ENCODE results near the gene RPS6KA1. TPM values are rescaled to one million over a fixed set of nuclear protein-coding genes. Genes with fewer than 3 reads are reported as not detected.

The RPS6KA1 gene
- total RNA-seq, 6 donors from 2014 or later: 91.1 to 161 (median 120) TPM

GRCh38 chr1:26530895-26531598 lies 1.5 kb downstream of the RPS6KA1 start:
- H3K9me3 ChIP-seq: no peaks in the 10 kb centered on the region
- H3K36me3 ChIP-seq: no peaks in the 10 kb centered on the region
- peak in 1 of 2 donors; percentile 95 for DNase-seq
- peak in 1 of 4 donors; percentile 50 for TF ChIP-seq POLR2A (IDR thresholded peaks at IDR 0.05)
- peak in 5 of 6 experiments; percentile 41 to 64 (median 48) for TF ChIP-seq CTCF (IDR thresholded peaks at IDR 0.05)
- peak in 1 of 2 donors; percentile 8 for TF ChIP-seq POLR2AphosphoS5 (IDR thresholded peaks at IDR 0.05)
- TF ChIP-seq EP300 (IDR thresholded peaks at IDR 0.05): no peak
- H3K27me3 ChIP-seq: no peaks in the 10 kb centered on the region
- H3K4me1 ChIP-seq: peaks cover 37 to 71% (median 54%) of the 10 kb centered on the region in 4 donors
- ATAC-seq (ENCODE audit: low FRiP score in 2 of 2): peak; percentile 73 to 96
- peak overlapping the region; percentile 46 to 97 (median 90) for H3K4me3 ChIP-seq
- peak overlapping the region; percentile 88 to 97 (median 90) for H3K27ac ChIP-seq
- WGBS, 2 donors: 14 to 44% methylated on average over 5 to 9 of the region's 9 CpGs

GRCh38 chr1:26531651-26532131 lies 2.1 kb downstream of the RPS6KA1 start:
- H3K9me3 ChIP-seq: no peaks in the 10 kb centered on the region
- DNase-seq (peak in 1 of 2 donors; percentile 74), ATAC-seq (ENCODE audit: low FRiP score in 2 of 2) (peak in 1 of 2 donors; percentile 56)
- peaks cover 37 to 71% (median 54%) of the 10 kb centered on the region in 4 donors for H3K4me1 ChIP-seq
- peak overlapping the region; percentile 11 to 97 (median 90) for H3K4me3 ChIP-seq
- TF ChIP-seq POLR2AphosphoS5 (IDR thresholded peaks at IDR 0.05) (no peak), POLR2A (IDR thresholded peaks at IDR 0.05) (no peak), CTCF (IDR thresholded peaks at IDR 0.05) (no peak), EP300 (IDR thresholded peaks at IDR 0.05) (no peak)
- WGBS, 2 donors: 48 to 57% methylated on average over 4 to 12 of the region's 12 CpGs
- H3K36me3 ChIP-seq: peaks cover 0 to 2% (median 0%) of the 10 kb centered on the region in 4 donors
- H3K27ac ChIP-seq: peak overlapping the region; percentile 88 to 97 (median 90)
- no peaks in the 10 kb centered on the region for H3K27me3 ChIP-seq

GRCh38 chr1:26533951-26534509 lies 4.5 kb downstream of the RPS6KA1 start:
- Histone ChIP-seq H3K9me3 (no peaks in the 10 kb centered on the region), H3K4me3 (no peak overlapping the region), H3K27ac (peak overlapping the region in 2 of 4 donors; percentile 0 to 13), H3K27me3 (no peaks in the 10 kb centered on the region), H3K36me3 (peaks cover 0 to 20% (median 7%) of the 10 kb centered on the region in 4 donors), H3K4me1 (peaks cover 37 to 76% (median 56%) of the 10 kb centered on the region in 4 donors)
- 66 to 69% methylated on average over 5 of the region's 5 CpGs for WGBS, 2 donors
- DNase-seq (no peak), ATAC-seq (ENCODE audit: low FRiP score in 2 of 2) (no peak)
- TF ChIP-seq EP300 (IDR thresholded peaks at IDR 0.05) (no peak), POLR2A (IDR thresholded peaks at IDR 0.05) (no peak), CTCF (IDR thresholded peaks at IDR 0.05) (no peak), POLR2AphosphoS5 (IDR thresholded peaks at IDR 0.05) (no peak)

GRCh38 chr1:26535201-26535600 lies 5.6 kb downstream of the RPS6KA1 start:
- H3K4me1 ChIP-seq: peaks cover 45 to 80% (median 64%) of the 10 kb centered on the region in 4 donors
- TF ChIP-seq CTCF (IDR thresholded peaks at IDR 0.05): no peak
- TF ChIP-seq POLR2A (IDR thresholded peaks at IDR 0.05): no peak
- no peak for TF ChIP-seq EP300 (IDR thresholded peaks at IDR 0.05)
- no peak for TF ChIP-seq POLR2AphosphoS5 (IDR thresholded peaks at IDR 0.05)
- ATAC-seq (ENCODE audit: low FRiP score in 2 of 2) (no peak), DNase-seq (no peak)
- H3K27me3 ChIP-seq: no peaks in the 10 kb centered on the region
- peaks cover 0 to 21% (median 7%) of the 10 kb centered on the region in 4 donors for H3K36me3 ChIP-seq
- no peak overlapping the region for H3K4me3 ChIP-seq
- no peaks in the 10 kb centered on the region for H3K9me3 ChIP-seq
- peak overlapping the region in 1 of 4 donors; percentile 21 for H3K27ac ChIP-seq
- 20 to 63% methylated on average over 1 of the region's 1 CpG for WGBS, 2 donors

Data from upper lobe of left lung (tissue), 6 donors.